H7 (cell line): ENCODE data around the gene GTPBP4. TPM values are rescaled to one million over a fixed set of nuclear protein-coding genes. Genes with fewer than 3 reads are reported as not detected.

Experiments used
- DNase-seq: peaks from one replicate; pipeline ENCODE4 v3.0.0; 2012
- H3K27me3 ChIP-seq: 2 replicates; pipeline ENCODE4 v1.6.0; 2011; ENCODE audit warnings: mild to moderate bottlenecking, low read length; ENCODE audit not compliant: control insufficient read depth, insufficient read depth
- H3K36me3 ChIP-seq: replicated peaks from 2 replicates; pipeline ENCODE4 v1.5.1; 2011; ENCODE audit warnings: low read length; ENCODE audit not compliant: control insufficient read depth, insufficient read depth
- H3K4me3 ChIP-seq: 2 replicates; pipeline ENCODE4 v1.5.1; 2011; ENCODE audit warnings: low read depth, mild to moderate bottlenecking, control low read depth, low read length, moderate library complexity; ENCODE audit not compliant: insufficient read depth
- total RNA-seq: library from RNA; depleted of rRNA; stranded (reverse); fragments of >200 nt; shearing (Covaris generic); gene quantifications from 2 replicates; pipeline ENCODE4 v1.2.3, GENCODE V29; 2014

The GTPBP4 gene
- total RNA-seq, 1 experiment from 2014 or later, result 40.8 TPM

GRCh38 chr10:1041514-1041913 lies 53.3 kb downstream of the GTPBP4 start:
- H3K36me3 ChIP-seq, result peaks cover 15% of the 10 kb centered on the region
- no peaks in the 10 kb centered on the region for H3K27me3 ChIP-seq
- DNase-seq, result no peak
- H3K4me3 ChIP-seq, result no peak overlapping the region

DNA sequence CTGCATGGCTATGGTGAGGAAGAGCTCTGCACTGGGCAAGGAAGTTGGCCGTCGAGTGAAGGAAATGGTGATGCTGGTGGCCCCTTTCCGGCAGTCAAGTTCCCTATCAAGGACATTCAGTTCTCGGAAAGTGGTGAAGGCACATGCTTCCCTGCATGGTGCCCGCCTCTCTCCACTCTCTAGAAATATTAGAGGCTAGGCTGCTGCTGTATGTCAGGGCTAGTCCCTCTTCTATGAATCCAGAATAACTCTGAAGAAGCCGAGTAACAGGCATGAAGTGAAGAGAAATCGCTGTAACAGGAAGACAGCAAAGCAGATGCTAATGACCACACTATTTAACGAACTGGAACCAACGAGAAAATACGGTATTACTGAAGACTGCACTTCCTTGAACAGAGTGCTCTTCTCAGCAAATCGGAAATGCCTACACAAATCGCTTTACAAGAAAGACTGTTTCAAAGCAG lies 55.3 kb downstream of the GTPBP4 start:
- Histone ChIP-seq H3K36me3 (peaks cover 15% of the 10 kb centered on the region), H3K27me3 (no peaks in the 10 kb centered on the region), H3K4me3 (no peak overlapping the region)
- no peak for DNase-seq

DNA sequence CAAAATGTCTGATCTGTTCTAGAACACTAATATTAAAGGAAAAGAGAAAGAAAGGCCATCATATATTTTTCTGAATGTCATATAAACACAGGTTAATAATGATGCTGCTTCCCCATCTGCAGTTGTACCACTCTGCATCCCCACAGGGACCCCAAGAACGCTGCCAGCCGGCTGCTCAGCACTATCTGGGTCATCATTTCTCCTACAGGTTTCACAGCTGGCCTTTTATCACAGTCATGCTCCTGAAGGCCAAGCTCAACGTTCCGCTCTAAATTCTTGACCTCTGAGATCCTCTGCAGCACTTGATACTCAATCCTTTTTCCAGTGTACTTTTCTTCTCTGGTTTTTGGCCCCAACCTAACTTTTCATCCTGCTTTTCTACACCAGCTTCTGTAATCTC lies 55.9 kb downstream of the GTPBP4 start:
- DNase-seq, result no peak
- Histone ChIP-seq H3K4me3 (no peak overlapping the region), H3K27me3 (no peaks in the 10 kb centered on the region), H3K36me3 (peaks cover 15% of the 10 kb centered on the region)

DNA sequence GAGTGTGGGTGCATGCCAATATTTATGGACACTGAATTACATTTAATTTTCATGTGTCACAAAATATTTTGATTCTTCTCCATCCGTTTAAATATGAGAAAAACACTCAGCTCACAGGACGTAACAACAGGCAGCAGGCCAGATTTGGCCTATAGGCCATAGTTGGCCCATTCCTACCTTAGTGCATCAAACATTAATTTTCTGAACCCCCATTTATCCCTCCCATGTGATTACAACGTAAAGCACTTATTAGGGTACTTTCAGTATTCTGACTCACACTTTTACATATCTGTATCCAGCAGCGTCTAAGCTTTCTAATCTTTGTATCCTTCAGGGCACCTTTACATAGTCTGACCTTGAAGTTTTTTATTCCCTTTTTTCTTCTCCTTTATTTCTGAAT lies 56.7 kb downstream of the GTPBP4 start:
- peaks cover 14% of the 10 kb centered on the region for H3K36me3 ChIP-seq
- H3K27me3 ChIP-seq, result no peaks in the 10 kb centered on the region
- DNase-seq, result no peak
- H3K4me3 ChIP-seq, result no peak overlapping the region

DNA sequence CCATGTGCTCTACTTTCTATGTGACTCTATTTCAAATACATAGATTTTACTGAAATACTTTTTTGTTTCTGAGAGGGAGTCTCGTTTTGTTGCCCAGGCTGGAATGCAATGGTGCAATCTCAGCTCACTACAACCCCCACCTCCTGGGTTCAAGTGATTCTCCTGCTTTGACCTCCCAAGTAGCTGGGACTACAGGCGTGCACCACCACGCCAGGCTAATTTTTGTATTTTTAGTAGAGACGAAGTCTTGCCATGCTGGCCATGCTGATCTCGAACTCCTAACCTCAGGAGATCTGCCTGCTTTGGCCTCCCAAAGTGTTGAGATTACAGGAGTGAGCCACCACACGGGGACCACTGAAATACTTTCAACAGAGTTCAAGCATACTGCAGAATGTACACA lies 57.2 kb downstream of the GTPBP4 start:
- no peak for DNase-seq
- Histone ChIP-seq H3K27me3 (no peaks in the 10 kb centered on the region), H3K4me3 (no peak overlapping the region), H3K36me3 (peaks cover 14% of the 10 kb centered on the region)

- peak overlapping the region; percentile 91 for H3K4me3 ChIP-seq
- H3K27me3 ChIP-seq, result no peaks in the 10 kb centered on the region
- H3K36me3 ChIP-seq, result peaks cover 9% of the 10 kb centered on the region
- no peak for DNase-seq
Observed at GRCh38 chr10:1047937-1048336, 59.7 kb downstream of the GTPBP4 start.

DNA sequence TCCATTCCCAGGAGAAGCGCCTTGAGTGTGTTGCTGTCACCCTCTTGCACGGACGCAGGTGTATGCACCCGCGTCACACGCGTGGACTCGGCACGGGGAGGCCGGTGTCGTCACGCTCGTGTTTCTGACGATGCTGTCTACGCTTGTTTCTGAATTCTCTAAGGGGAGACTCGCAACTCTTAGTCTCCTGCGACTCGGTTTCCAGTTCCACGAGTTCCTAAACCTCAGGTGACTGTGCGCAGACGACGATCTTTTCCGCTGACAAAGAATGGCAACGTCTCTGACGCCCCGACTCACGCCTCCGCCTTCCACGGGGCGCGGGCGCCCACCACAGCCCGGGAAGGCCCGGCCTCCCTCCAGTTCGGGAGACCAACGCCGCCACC lies 60.1 kb downstream of the GTPBP4 start:
- peaks cover 5% of the 10 kb centered on the region for H3K36me3 ChIP-seq
- DNase-seq, result peak; percentile 45
- H3K27me3 ChIP-seq, result no peaks in the 10 kb centered on the region

DNA sequence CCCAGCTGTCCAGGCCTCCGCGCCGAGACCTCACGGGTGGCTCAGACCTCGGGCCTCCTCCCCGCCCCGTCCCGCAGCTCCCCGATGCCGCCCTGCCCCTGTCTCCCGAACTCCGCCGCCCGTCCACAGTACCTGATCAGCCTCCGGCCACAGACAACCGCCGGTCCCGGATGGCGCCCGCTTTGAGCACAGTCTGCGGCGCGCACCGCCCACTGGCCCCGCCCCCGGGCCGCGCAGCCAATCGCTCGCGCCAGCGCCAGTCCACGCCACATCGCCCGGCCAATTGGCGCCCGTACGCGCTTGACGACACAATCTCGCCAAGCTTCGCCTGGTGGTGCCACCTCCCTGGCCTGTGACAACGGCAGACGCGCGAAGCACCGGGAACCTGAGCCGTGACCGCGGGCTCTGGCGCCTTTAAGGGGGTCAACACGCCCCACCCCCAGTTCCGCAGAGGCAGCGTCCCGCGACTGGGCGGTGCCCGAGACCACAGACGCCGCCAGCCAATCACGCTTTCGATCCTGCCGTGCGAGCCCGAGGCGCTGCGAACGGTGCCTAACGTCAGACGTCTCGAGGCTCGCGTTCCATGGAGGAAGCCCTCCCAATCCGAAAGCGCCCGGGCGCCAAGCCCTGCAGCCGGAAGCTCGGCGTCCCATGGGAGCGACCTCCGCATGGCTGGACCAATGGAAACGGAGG lies 60.6 kb downstream of the GTPBP4 start, which contains the start of gene IDI1:
TSS of gene IDI1 (minus strand) at position 388 of the 693 bp plus-strand sequence. CDS start at position 272, 116 bp downstream.
- H3K36me3 ChIP-seq, result peaks cover 5% of the 10 kb centered on the region
- peak; percentile 98 for DNase-seq

More for the DNA sequence above, 60.1 kb downstream of the GTPBP4 start:
- H3K4me3 ChIP-seq, result peak overlapping the region; percentile 91

GRCh38 chr10:1049425-1049958 lies 61.3 kb downstream of the GTPBP4 start:
- Histone ChIP-seq H3K27me3 (no peaks in the 10 kb centered on the region), H3K4me3 (peak overlapping the region; percentile 91), H3K36me3 (peaks cover 6% of the 10 kb centered on the region)
- DNase-seq, result no peak

More for the DNA sequence above, 60.6 kb downstream of the GTPBP4 start, which contains the start of gene IDI1:
- Histone ChIP-seq H3K27me3 (no peaks in the 10 kb centered on the region), H3K4me3 (peak within 1 kb of the TSS; percentile 91)

DNA sequence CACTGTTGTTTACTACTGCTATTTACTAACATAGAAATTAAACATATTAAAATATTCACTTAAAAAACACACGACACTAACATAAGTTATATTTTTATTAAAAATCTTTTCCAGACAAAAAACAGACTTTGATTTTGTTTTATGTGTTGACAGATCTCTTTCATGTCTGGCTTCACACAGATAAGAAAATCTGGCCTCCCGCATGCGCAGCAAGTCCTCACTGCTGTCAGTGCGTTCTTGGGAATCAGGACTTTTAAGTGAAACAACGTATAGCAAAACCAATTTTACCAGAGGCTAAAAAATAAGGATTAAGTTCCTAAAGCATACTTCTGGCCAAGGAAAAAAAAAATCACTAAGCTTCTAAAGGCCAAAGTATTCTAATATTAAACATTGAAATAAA lies 61.9 kb downstream of the GTPBP4 start:
- Histone ChIP-seq H3K4me3 (peak overlapping the region; percentile 91), H3K27me3 (no peaks in the 10 kb centered on the region), H3K36me3 (peaks cover 8% of the 10 kb centered on the region)
- no peak for DNase-seq

DNA sequence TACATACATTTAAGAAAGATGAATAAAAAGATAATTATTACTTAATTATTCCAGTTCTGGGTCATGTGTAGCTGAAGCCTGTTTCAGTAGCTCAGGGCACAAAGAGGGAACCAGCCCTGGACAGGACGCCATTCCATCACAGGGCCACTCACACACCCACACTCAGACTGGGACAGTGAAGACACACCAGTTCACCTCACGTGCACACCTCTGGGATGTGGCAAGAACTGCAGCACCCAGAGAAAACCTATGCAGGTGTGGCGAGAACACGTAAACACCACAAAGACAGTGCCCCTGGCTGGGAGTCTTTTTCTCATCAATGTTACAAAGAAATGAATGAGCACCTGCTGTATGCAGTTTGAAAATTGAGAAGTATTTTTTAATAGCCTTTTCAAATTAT lies 62.3 kb downstream of the GTPBP4 start:
- Histone ChIP-seq H3K36me3 (peaks cover 8% of the 10 kb centered on the region), H3K4me3 (no peak overlapping the region)
- DNase-seq, result peak; percentile 66

DNA sequence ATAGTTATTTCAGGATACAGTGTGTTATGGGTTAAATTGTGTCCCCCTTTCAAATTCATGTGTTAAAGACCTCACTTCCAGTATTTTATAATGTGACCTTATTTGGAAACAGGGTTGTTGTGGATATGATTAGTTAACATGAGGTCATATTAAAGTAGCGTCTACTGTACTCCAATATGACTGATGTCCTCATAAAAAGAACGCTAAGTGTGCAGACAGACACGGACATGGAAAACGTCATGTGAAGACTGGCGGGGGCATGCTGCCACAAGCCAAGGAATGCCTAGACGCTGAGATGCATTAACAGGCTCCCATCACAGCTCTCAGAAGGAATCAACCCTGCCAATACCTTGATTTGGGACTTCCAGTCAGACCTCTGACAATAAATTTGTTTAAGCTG lies 66.5 kb downstream of the GTPBP4 start:
- Histone ChIP-seq H3K4me3 (no peak overlapping the region), H3K27me3 (no peaks in the 10 kb centered on the region), H3K36me3 (peaks cover 8% of the 10 kb centered on the region)
- no peak for DNase-seq

More for the DNA sequence above, 62.3 kb downstream of the GTPBP4 start:
- H3K27me3 ChIP-seq, result no peaks in the 10 kb centered on the region

DNA sequence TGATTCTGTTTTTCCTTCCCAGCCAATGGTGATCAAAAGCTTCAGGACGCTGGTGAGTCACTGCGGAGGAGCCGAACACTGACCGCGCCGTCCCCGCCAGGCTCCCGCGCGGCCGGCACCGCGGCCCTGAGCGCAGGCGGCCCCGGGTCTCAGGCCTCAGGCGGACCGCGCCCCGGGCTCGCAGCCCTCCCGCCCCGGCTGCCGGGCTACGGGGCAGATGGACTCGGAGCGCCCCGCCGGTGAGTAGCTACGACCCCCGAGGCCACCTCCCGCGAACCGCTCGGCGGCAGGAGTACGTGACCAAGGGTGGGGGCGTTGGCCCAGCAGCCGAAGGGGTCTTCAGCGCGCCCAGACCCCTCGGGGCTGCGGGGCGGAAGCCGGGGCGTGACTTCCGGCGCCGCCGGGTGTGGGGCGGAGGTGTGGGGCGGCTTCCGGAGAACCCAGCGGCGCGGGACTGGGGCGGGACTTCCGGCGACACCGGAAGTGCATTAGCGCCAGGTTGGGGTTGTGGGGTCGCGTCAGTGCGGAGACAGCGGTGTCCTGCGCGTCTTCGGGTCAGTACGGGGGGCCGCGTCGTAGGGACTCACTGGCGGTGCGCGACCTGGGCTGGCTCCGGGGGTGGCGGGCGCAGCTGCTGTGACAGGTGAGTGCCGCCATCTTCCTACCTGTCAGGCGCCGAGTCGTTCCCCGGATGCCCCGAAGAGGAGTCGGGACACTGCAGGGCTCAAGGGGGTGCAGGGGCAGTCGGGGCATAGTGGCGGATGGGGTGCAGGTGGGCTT lies 68.3 kb downstream of the GTPBP4 start, which contains the start of gene WDR37:
TSS of gene WDR37 (plus strand) at position 60 of the 780 bp plus-strand sequence. CDS start 15,771 bp downstream, outside the sequence.
- peak; percentile 98 for DNase-seq
- Histone ChIP-seq H3K4me3 (peak within 1 kb of the TSS; percentile 94), H3K27me3 (no peaks in the 10 kb centered on the region), H3K36me3 (peaks cover 8% of the 10 kb centered on the region)

DNA sequence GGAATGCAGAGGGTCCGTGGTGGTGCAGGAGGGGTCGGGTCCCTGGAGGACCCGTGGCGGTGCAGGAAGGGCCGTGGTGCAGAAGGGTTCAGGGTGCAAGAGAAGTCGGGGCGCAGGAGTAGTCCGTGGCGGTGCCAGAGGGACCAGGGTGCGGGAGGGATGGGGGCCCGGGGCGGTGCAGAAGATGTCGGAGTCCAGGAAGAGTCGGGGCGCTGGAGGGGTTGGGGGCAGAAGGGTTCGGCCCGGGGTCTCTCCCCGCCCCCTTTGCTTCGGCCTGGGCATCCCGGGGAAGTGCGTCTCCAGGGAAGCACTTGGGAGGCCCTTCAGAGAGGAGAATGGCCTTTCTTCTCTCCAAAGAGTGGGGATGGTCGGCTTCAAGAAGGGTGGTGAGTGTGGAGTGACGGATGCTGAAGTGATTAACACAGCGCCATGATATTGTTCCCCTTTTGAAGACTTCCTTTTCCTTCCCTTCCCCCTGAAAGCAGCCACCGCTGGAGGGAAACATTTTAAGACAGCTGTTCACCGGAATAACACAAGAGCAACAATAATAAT lies 68.9 kb downstream of the GTPBP4 start:
- Histone ChIP-seq H3K36me3 (peaks cover 8% of the 10 kb centered on the region), H3K4me3 (peak overlapping the region; percentile 94), H3K27me3 (no peaks in the 10 kb centered on the region)
- peak; percentile 68 for DNase-seq
